Upper lobe of left lung (tissue), 4 donors: ENCODE results near the gene PXDN.

ENCODE experiments used
- EP300 ChIP-seq, 4 donors: sonication (generic); formaldehyde crosslinking; IDR thresholded peaks; one replicate each; pipeline ENCODE4 v1.5.1; 2017; ENCODE audit warnings: antibody characterized with exemption in 4 of 4, control low read depth in 2 of 4
- POLR2A ChIP-seq, 4 donors: fragments of 450-650 bp; IDR thresholded peaks; one replicate each; pipeline ENCODE4 v1.5.1; 2016 to 2017; ENCODE audit warnings: antibody characterized with exemption in 4 of 4, mild to moderate bottlenecking in 2 of 4
- POLR2AphosphoS5 ChIP-seq, 2 donors: sonication (generic); formaldehyde crosslinking; IDR thresholded peaks; one replicate each; pipeline ENCODE4 v1.5.1; 2017; ENCODE audit warnings: antibody characterized with exemption in 2 of 2
- TF ChIP-seq, protein P1 (sequence below), 6 experiments: fragments of 450-650 bp in 4 of 6; fragments of 200-600 bp in 2 of 6; sonication (generic) in 2 of 6; IDR thresholded peaks; one replicate each; pipeline ENCODE4 v1.5.1; 2016 to 2019; ENCODE audit warnings: antibody characterized with exemption in 6 of 6

DNA sequence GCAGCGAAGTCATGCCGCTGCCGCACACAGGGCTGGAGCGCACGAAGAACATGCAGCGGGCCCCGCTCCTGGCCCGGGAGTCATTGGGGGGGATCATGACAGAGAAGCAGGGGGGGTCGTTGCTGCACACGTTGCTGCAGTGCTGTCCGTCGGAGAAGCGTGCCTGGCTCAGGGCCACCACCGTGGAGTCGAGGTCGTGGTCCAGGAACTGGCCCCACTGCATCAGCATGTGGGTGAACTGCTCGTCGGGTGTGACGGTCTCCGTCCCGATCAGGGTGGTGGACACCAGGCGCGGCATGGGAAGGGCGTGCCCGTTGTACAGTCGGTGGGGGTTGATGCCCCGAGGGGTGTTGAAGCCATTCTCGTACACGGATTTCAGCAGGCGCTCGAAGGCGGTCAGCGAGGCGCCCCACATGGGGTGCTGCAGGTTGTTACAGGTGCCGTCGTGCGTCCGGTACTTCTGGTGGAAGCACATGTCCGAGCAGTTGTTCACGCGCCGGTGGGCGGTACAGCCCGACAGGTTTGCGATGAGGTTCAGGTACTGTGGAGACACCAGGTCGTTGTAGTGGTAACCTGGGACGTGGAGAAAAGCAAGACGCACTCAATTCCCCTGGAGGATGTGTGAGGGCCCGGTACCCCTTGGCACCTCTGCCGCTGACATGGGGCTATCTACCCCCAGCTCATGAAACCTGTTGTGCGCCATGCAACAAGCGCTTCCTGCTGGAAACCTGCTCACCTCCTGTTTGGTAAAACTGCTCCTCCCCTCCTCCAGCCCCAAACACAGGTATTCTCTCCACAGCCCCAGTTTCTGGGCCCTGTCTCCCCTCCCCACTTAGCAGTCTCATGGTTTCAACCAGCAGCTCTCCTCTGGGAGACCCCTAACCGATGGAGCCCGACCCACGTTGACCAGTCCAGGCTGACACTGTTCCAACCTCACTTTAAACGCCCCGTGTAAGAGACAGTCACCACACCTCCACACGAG lies 94.9 kb downstream of the PXDN start:
- no peak for TF ChIP-seq POLR2AphosphoS5 (IDR thresholded peaks at IDR 0.05)
- TF ChIP-seq, protein P1, sequence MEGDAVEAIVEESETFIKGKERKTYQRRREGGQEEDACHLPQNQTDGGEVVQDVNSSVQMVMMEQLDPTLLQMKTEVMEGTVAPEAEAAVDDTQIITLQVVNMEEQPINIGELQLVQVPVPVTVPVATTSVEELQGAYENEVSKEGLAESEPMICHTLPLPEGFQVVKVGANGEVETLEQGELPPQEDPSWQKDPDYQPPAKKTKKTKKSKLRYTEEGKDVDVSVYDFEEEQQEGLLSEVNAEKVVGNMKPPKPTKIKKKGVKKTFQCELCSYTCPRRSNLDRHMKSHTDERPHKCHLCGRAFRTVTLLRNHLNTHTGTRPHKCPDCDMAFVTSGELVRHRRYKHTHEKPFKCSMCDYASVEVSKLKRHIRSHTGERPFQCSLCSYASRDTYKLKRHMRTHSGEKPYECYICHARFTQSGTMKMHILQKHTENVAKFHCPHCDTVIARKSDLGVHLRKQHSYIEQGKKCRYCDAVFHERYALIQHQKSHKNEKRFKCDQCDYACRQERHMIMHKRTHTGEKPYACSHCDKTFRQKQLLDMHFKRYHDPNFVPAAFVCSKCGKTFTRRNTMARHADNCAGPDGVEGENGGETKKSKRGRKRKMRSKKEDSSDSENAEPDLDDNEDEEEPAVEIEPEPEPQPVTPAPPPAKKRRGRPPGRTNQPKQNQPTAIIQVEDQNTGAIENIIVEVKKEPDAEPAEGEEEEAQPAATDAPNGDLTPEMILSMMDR (IDR thresholded peaks at IDR 0.05): no peak
- TF ChIP-seq EP300 (IDR thresholded peaks at IDR 0.05): no peak
- TF ChIP-seq POLR2A (IDR thresholded peaks at IDR 0.05): no peak
